GM23248 (cell line): ENCODE data around the gene INTS1.

ENCODE experiments used
- EZH2 ChIP-seq: fragments of 200-600 bp; sonication (generic); IDR thresholded peaks from 2 replicates; pipeline ENCODE4 v1.6.1; 2018; ENCODE audit warnings: antibody characterized with exemption, mild to moderate bottlenecking; ENCODE audit not compliant: insufficient read depth, poor library complexity, severe bottlenecking
- EZH2phosphoT487 ChIP-seq: fragments of 200-600 bp; sonication (generic); IDR thresholded peaks from 2 replicates; pipeline ENCODE4 v1.6.1; 2018; ENCODE audit warnings: antibody characterized with exemption, moderate library complexity, mild to moderate bottlenecking, low read depth; ENCODE audit not compliant: insufficient read depth

- TF ChIP-seq EZH2: no peak
- no peak for TF ChIP-seq EZH2phosphoT487
Measured at GRCh38 chr7:1533547-1534329, 29.5 kb upstream of the INTS1 start.
